Ascending aorta (tissue), 2 donors: Measurements from ENCODE around the gene HBE1. TPM values are rescaled to one million over a fixed set of nuclear protein-coding genes. Genes with fewer than 3 reads are reported as not detected.

Source experiments
- DNase-seq, 2 donors: peaks; one replicate each; pipeline ENCODE4 v3.0.0-alpha.2; 2019; ENCODE audit warnings: low spot score in 2 of 2
- H3K27ac ChIP-seq, 2 donors: fragments of 200-600 bp; sonication (generic); one replicate each; pipeline ENCODE4 v1.5.1; 2016 to 2017; ENCODE audit warnings: mild to moderate bottlenecking in 1 of 2
- H3K27me3 ChIP-seq: fragments of 200-600 bp; sonication (generic); one replicate; pipeline ENCODE4 v1.5.1; 2017
- H3K36me3 ChIP-seq, 2 donors: fragments of 200-600 bp; sonication (generic); one replicate each; pipeline ENCODE4 v1.5.1; 2016
- H3K4me1 ChIP-seq, 2 donors: fragments of 200-600 bp; sonication (generic); one replicate each; pipeline ENCODE4 v1.5.1; 2016 to 2017; ENCODE audit warnings: mild to moderate bottlenecking in 1 of 2
- H3K4me3 ChIP-seq, 2 donors: fragments of 200-600 bp; sonication (generic); one replicate each; pipeline ENCODE4 v1.5.1; 2016 to 2017; ENCODE audit warnings: mild to moderate bottlenecking in 1 of 2
- H3K9me3 ChIP-seq, 2 donors: fragments of 200-600 bp; sonication (generic); one replicate each; pipeline ENCODE4 v1.5.1; 2016
- CTCF ChIP-seq, 3 experiments: fragments of 200-600 bp in 2 of 3; fragments of 450-650 bp in 1 of 3; sonication (generic) in 2 of 3; IDR thresholded peaks; one replicate each; pipeline ENCODE4 v1.5.1; 2016 to 2019; ENCODE audit warnings: antibody characterized with exemption in 3 of 3, mild to moderate bottlenecking in 1 of 3, moderate library complexity in 1 of 3
- intact Hi-C: fragments of 100-400 bp; cut with DNase I; formaldehyde crosslinking; loops from one replicate; pipeline ENCODE4 v1.15.1; 2023
- total RNA-seq: library from RNA; depleted of rRNA; stranded (reverse); fragments of >200 nt; gene quantifications from one replicate; pipeline ENCODE4 v1.1.0, GENCODE V29; 2016

HBE1 gene
- total RNA-seq, 1 donor from 2014 or later = not detected

DNA sequence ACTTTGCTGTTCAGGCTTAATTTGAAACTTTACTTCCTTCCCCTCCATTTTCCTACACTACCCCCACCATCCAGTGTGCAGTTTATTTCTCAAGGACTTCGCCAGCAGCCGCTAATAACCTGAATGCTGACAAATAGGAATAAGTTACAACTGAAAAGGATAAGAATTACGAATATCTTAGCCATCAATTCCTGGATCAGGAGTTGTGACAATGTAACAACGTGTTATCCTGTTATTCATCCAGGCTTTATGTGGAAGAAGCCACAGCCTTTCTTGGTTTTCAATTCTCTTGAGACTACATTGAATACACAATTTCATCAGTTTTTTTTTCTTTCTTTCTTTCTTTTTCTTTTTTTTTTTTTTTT is 25.9 kb downstream of the HBE1 start:
- no peaks in the 10 kb centered on the region for H3K9me3 ChIP-seq
- no peak for DNase-seq
- H3K4me1 ChIP-seq = no peaks in the 10 kb centered on the region
- TF ChIP-seq CTCF (IDR thresholded peaks at IDR 0.05) = no peak
- intact Hi-C loops = no loop called here
- no peaks in the 10 kb centered on the region for H3K27me3 ChIP-seq
- no peak overlapping the region for H3K4me3 ChIP-seq
- no peaks in the 10 kb centered on the region for H3K36me3 ChIP-seq
- no peak overlapping the region for H3K27ac ChIP-seq

GRCh38 chr11:5242933-5243815 is 26.6 kb downstream of the HBE1 start:
- no peaks in the 10 kb centered on the region for H3K9me3 ChIP-seq
- H3K4me3 ChIP-seq = no peak overlapping the region
- no peak for TF ChIP-seq CTCF (IDR thresholded peaks at IDR 0.05)
- no peaks in the 10 kb centered on the region for H3K36me3 ChIP-seq
- H3K4me1 ChIP-seq = no peaks in the 10 kb centered on the region
- H3K27me3 ChIP-seq = no peaks in the 10 kb centered on the region
- DNase-seq = no peak
- no peak overlapping the region for H3K27ac ChIP-seq
- intact Hi-C loops = no loop called here

- no peaks in the 10 kb centered on the region for H3K27me3 ChIP-seq
Observed at GRCh38 chr11:5242208-5242607, 27.5 kb downstream of the HBE1 start.

GRCh38 chr11:5241458-5241857 is 28.3 kb downstream of the HBE1 start:
- DNase-seq = no peak
- TF ChIP-seq CTCF (IDR thresholded peaks at IDR 0.05) = no peak
- no peaks in the 10 kb centered on the region for H3K4me1 ChIP-seq
- no peak overlapping the region for H3K27ac ChIP-seq
- H3K9me3 ChIP-seq = no peaks in the 10 kb centered on the region
- intact Hi-C loops = no loop called here
- H3K4me3 ChIP-seq = no peak overlapping the region
- no peaks in the 10 kb centered on the region for H3K27me3 ChIP-seq
- H3K36me3 ChIP-seq = no peaks in the 10 kb centered on the region

More at GRCh38 chr11:5242208-5242607, 27.5 kb downstream of the HBE1 start:
- TF ChIP-seq CTCF (IDR thresholded peaks at IDR 0.05) = no peak
- H3K36me3 ChIP-seq = no peaks in the 10 kb centered on the region
- H3K4me1 ChIP-seq = no peaks in the 10 kb centered on the region
- no peak overlapping the region for H3K27ac ChIP-seq
- intact Hi-C loops = no loop called here
- no peak overlapping the region for H3K4me3 ChIP-seq
- no peak for DNase-seq
- H3K9me3 ChIP-seq = no peaks in the 10 kb centered on the region

GRCh38 chr11:5240458-5240857 is 29.3 kb downstream of the HBE1 start:
- no peaks in the 10 kb centered on the region for H3K36me3 ChIP-seq
- no peak for TF ChIP-seq CTCF (IDR thresholded peaks at IDR 0.05)
- no peaks in the 10 kb centered on the region for H3K27me3 ChIP-seq
- H3K4me1 ChIP-seq = no peaks in the 10 kb centered on the region
- H3K9me3 ChIP-seq = no peaks in the 10 kb centered on the region
- no peak overlapping the region for H3K4me3 ChIP-seq
- no peak for DNase-seq
- H3K27ac ChIP-seq = no peak overlapping the region
- intact Hi-C loops = no loop called here
